RPMI8226 (cell line): Measurements from ENCODE around the gene TRIM36.

Source experiments
- DNase-seq: peaks from one replicate; pipeline ENCODE4 v3.0.0-alpha.2; 2015

Gene TRIM36

GRCh38 chr5:115169487-115170133 lies at the start of gene TRIM36:
TSS of gene TRIM36 (minus strand) at chr5:115169908. CDS start at chr5:115169634, 274 bp downstream.
- DNase-seq: peak; percentile 98

GRCh38 chr5:115214541-115214940 lies 44.8 kb upstream of the TRIM36 start:
- DNase-seq: no peak

GRCh38 chr5:115209279-115209678 lies 39.6 kb upstream of the TRIM36 start:
- peak; percentile 87 for DNase-seq

- DNase-seq: no peak
Observed at GRCh38 chr5:115202952-115203351, 33.2 kb upstream of the TRIM36 start.

- DNase-seq: no peak
Observed at GRCh38 chr5:115196161-115196560, 26.5 kb upstream of the TRIM36 start.

- no peak for DNase-seq
Observed at GRCh38 chr5:115194676-115195075, 25.0 kb upstream of the TRIM36 start.

GRCh38 chr5:115193295-115193694 lies 23.6 kb upstream of the TRIM36 start:
- DNase-seq: no peak

GRCh38 chr5:115192098-115192497 lies 22.4 kb upstream of the TRIM36 start:
- no peak for DNase-seq

GRCh38 chr5:115191474-115192031 lies 21.8 kb upstream of the TRIM36 start:
- no peak for DNase-seq

GRCh38 chr5:115190388-115190787 lies 20.7 kb upstream of the TRIM36 start:
- DNase-seq: no peak

GRCh38 chr5:115189866-115190265 lies 20.2 kb upstream of the TRIM36 start:
- DNase-seq: no peak

- DNase-seq: no peak
Observed at GRCh38 chr5:115186794-115187193, 17.1 kb upstream of the TRIM36 start.

GRCh38 chr5:115184770-115185169 lies 15.1 kb upstream of the TRIM36 start:
- DNase-seq: no peak

GRCh38 chr5:115181757-115182156 lies 12.0 kb upstream of the TRIM36 start:
- no peak for DNase-seq

- peak; percentile 23 for DNase-seq
Observed at GRCh38 chr5:115180165-115180709, 10.5 kb upstream of the TRIM36 start.

- no peak for DNase-seq
Observed at GRCh38 chr5:115179394-115180164, 9.9 kb upstream of the TRIM36 start.

GRCh38 chr5:115179030-115179393 lies 9.3 kb upstream of the TRIM36 start:
- DNase-seq: no peak

- no peak for DNase-seq
Observed at GRCh38 chr5:115170929-115171510, 1.3 kb upstream of the TRIM36 start.

- DNase-seq: peak; percentile 37
Observed at GRCh38 chr5:115170134-115170928, 623 bp upstream of the TRIM36 start.

- peak; percentile 74 for DNase-seq
Observed at GRCh38 chr5:115168829-115169486, 750 bp downstream of the TRIM36 start.

GRCh38 chr5:115166744-115167393 lies 2.8 kb downstream of the TRIM36 start:
- no peak for DNase-seq

- DNase-seq: no peak
Observed at GRCh38 chr5:115165790-115166189, 3.9 kb downstream of the TRIM36 start.
